ENCODE results near the gene ABTB2. TPM values are rescaled to one million over a fixed set of nuclear protein-coding genes. Genes with fewer than 3 reads are reported as not detected.

The ABTB2 gene
- total and polyA plus RNA-seq, 9 of the 15 experiments (the other 6 are each of a cell fraction or from before 2014, with no cell fraction given): 0.03 to 0.18 (median 0.12) TPM; not detected in 2

DNA sequence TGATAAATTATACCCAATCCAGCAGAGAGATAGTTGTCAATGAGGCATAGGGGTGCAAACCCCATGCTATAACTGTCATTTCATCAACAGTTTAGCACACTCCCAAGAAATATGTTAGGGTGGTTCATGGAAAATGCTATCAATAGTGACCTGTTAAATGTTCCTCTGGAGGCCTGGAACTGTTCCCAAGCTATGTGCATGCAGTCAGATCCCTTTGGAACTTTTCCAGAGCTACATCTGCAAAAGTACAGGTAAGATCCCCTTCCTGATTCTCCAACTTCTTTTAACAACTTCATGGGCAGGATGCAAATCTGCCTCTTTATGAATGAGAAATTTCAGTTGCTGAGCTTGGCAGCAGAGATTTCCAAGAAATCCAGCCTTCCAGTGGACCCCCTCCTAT, 27.2 kb downstream of the ABTB2 start:
- BruUV-seq (replicated peaks): no TSS peak
- Histone ChIP-seq H3K9me3 (replicated peaks; ENCODE audit: control insufficient read depth, insufficient read depth, low read depth, low read length) (no peaks in the 10 kb centered on the region), H3K27ac (ENCODE audit: extremely low read depth, low read depth, low read length) (no peak overlapping the region), H3K9me1 (ENCODE audit: control insufficient read depth, insufficient read depth, low read length) (no peaks in the 10 kb centered on the region), H4K20me1 (replicated peaks; ENCODE audit: control insufficient read depth, insufficient read depth, low read length) (no peaks in the 10 kb centered on the region), H3K4me3 (no peak overlapping the region), H3K79me2 (ENCODE audit: control insufficient read depth, insufficient read depth, low read length) (no peaks in the 10 kb centered on the region), H3K27me3 (ENCODE audit: control insufficient read depth in 2 of 2, insufficient read depth in 2 of 2, low read length in 2 of 2) (peaks cover 6 to 21% of the 10 kb centered on the region in 2 experiments; a peak in 3 of 5 replicates), H3K36me3 (ENCODE audit: control insufficient read depth, insufficient read depth, low read length) (no peaks in the 10 kb centered on the region), H3K4me2 (ENCODE audit: insufficient read depth, low read length) (no peak overlapping the region), H3K9ac (ENCODE audit: insufficient read depth in 1 of 2, low read depth in 2 of 2, low read length in 2 of 2) (no peak overlapping the region), H2AFZ (ENCODE audit: low read depth, low read length) (no peak overlapping the region), H3K4me1 (replicated peaks in 1 of 2; ENCODE audit: control insufficient read depth in 2 of 2, insufficient read depth in 2 of 2, low read length in 2 of 2) (no peaks in the 10 kb centered on the region)
- ATAC-seq: no peak
- no peak for FAIRE-seq
- in situ Hi-C loops (cut with MboI) (loop anchor here (25.0 kb wide), 1 partner anchor 493 kb away; no protein-coding TSS in a partner anchor), intact Hi-C loops (cut with micrococcal nuclease) (no loop called here)
- DNase-seq (ENCODE audit: extremely low read depth in 1 of 4, low spot score in 3 of 4): no peak
- ChIA-PET POLR2A (interaction anchor here (0.6 to 0.8 kb wide), 3 partner anchors 10 to 146 kb away, joined by 3 read pairs; no protein-coding TSS in a partner anchor), CTCF (ENCODE audit: low intra/inter-chr PET ratio) (no interaction called here)
- TF ChIP-seq EWSR1 (IDR thresholded peaks at IDR 0.05; ENCODE audit: borderline replicate concordance, low read depth, partially characterized antibody) (no peak), COPS2 (conservative IDR thresholded peaks at IDR 0.05) (no peak), KLF10 (CRISPR knock-in tag; IDR thresholded peaks at IDR 0.05) (no peak), NONO (IDR thresholded peaks at IDR 0.05; ENCODE audit: low read depth in 2 of 2, low read length in 1 of 2) (no peak), ZNF589 (CRISPR knock-in tag; IDR thresholded peaks at IDR 0.05; ENCODE audit: low read depth) (no peak), GATA2 (CRISPR knock-in tag; IDR thresholded peaks at IDR 0.05) (no peak), DMBX1 (CRISPR knock-in tag; IDR thresholded peaks at IDR 0.05; ENCODE audit: borderline replicate concordance) (no peak), CC2D1A (IDR thresholded peaks at IDR 0.05) (no peak), CBX2 (IDR thresholded peaks at IDR 0.05; ENCODE audit: insufficient read depth, low read length, poor library complexity, severe bottlenecking) (no peak), CBFA2T2 (conservative IDR thresholded peaks at IDR 0.05) (no peak)
- TF ChIP-seq, protein P1, sequence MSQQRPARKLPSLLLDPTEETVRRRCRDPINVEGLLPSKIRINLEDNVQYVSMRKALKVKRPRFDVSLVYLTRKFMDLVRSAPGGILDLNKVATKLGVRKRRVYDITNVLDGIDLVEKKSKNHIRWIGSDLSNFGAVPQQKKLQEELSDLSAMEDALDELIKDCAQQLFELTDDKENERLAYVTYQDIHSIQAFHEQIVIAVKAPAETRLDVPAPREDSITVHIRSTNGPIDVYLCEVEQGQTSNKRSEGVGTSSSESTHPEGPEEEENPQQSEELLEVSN (IDR thresholded peaks at IDR 0.05; ENCODE audit: borderline replicate concordance in 1 of 2, extremely low read depth in 1 of 2, insufficient read depth in 1 of 2, insufficient read length in 1 of 2, low read depth in 1 of 2, low read length in 1 of 2, poor library complexity in 1 of 2, severe bottlenecking in 1 of 2): no peak
- TF ChIP-seq, protein P2, sequence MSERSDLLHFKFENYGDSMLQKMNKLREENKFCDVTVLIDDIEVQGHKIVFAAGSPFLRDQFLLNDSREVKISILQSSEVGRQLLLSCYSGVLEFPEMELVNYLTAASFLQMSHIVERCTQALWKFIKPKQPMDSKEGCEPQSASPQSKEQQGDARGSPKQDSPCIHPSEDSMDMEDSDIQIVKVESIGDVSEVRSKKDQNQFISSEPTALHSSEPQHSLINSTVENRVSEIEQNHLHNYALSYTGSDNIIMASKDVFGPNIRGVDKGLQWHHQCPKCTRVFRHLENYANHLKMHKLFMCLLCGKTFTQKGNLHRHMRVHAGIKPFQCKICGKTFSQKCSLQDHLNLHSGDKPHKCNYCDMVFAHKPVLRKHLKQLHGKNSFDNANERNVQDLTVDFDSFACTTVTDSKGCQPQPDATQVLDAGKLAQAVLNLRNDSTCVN (CRISPR knock-in tag; IDR thresholded peaks at IDR 0.05): no peak
- TF ChIP-seq, protein P3, sequence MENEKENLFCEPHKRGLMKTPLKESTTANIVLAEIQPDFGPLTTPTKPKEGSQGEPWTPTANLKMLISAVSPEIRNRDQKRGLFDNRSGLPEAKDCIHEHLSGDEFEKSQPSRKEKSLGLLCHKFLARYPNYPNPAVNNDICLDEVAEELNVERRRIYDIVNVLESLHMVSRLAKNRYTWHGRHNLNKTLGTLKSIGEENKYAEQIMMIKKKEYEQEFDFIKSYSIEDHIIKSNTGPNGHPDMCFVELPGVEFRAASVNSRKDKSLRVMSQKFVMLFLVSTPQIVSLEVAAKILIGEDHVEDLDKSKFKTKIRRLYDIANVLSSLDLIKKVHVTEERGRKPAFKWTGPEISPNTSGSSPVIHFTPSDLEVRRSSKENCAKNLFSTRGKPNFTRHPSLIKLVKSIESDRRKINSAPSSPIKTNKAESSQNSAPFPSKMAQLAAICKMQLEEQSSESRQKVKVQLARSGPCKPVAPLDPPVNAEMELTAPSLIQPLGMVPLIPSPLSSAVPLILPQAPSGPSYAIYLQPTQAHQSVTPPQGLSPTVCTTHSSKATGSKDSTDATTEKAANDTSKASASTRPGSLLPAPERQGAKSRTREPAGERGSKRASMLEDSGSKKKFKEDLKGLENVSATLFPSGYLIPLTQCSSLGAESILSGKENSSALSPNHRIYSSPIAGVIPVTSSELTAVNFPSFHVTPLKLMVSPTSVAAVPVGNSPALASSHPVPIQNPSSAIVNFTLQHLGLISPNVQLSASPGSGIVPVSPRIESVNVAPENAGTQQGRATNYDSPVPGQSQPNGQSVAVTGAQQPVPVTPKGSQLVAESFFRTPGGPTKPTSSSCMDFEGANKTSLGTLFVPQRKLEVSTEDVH (IDR thresholded peaks at IDR 0.05; ENCODE audit: low read depth, partially characterized antibody): no peak
- TF ChIP-seq, protein P4, sequence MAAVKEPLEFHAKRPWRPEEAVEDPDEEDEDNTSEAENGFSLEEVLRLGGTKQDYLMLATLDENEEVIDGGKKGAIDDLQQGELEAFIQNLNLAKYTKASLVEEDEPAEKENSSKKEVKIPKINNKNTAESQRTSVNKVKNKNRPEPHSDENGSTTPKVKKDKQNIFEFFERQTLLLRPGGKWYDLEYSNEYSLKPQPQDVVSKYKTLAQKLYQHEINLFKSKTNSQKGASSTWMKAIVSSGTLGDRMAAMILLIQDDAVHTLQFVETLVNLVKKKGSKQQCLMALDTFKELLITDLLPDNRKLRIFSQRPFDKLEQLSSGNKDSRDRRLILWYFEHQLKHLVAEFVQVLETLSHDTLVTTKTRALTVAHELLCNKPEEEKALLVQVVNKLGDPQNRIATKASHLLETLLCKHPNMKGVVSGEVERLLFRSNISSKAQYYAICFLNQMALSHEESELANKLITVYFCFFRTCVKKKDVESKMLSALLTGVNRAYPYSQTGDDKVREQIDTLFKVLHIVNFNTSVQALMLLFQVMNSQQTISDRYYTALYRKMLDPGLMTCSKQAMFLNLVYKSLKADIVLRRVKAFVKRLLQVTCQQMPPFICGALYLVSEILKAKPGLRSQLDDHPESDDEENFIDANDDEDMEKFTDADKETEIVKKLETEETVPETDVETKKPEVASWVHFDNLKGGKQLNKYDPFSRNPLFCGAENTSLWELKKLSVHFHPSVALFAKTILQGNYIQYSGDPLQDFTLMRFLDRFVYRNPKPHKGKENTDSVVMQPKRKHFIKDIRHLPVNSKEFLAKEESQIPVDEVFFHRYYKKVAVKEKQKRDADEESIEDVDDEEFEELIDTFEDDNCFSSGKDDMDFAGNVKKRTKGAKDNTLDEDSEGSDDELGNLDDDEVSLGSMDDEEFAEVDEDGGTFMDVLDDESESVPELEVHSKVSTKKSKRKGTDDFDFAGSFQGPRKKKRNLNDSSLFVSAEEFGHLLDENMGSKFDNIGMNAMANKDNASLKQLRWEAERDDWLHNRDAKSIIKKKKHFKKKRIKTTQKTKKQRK (IDR thresholded peaks at IDR 0.05; ENCODE audit: borderline replicate concordance, low read depth, low read length): no peak

Data from K562 (cell line).